DND-41 (cell line): ENCODE measurements around the gene MYDGF.

Experiments used
- CTCF ChIP-seq: IDR thresholded peaks from 2 replicates; pipeline ENCODE4 v1.5.1; 2012; ENCODE audit warnings: borderline replicate concordance, low read length, moderate library complexity, mild to moderate bottlenecking; ENCODE audit not compliant: poor library complexity, severe bottlenecking; ENCODE audit errors: extremely low read depth
- EZH2 ChIP-seq: IDR thresholded peaks from 3 replicates; pipeline ENCODE4 v1.6.1; 2012; ENCODE audit warnings: borderline replicate concordance, low read depth, mild to moderate bottlenecking, moderate library complexity, low read length, inconsistent platforms; ENCODE audit not compliant: severe bottlenecking

GRCh38 chr19:4636761-4637160 lies 33.4 kb downstream of the MYDGF start:
- TF ChIP-seq CTCF (no peak), EZH2 (no peak)
